NCI-H1417 treated with DMSO at 0.1 percent for 48 hours (cell line): ENCODE results near the gene LRRIQ4.

Experiments
- DNase-seq: peaks from one replicate; lab custom pipeline; 2025; lab: John Stamatoyannopoulos, UW

Gene LRRIQ4

DNA sequence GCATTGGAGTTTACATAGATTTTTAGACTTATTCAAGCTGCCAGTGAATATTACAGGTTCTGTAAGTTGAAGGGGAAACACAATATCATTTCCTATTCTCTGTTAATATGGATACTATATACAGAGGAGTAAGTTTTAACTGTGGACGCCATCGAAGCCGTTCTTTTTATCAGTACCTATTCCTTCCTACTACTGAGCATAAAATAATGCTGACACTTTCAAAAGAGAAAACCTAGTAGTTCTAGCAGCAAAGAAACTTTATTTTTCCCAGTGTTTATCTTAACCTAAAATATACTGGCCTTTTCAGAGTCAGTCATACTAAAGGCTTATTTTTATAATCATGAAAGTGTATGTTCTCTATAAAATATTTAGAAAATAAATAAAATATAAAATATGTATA is 42.8 kb downstream of the LRRIQ4 start:
- no peak for DNase-seq

DNA sequence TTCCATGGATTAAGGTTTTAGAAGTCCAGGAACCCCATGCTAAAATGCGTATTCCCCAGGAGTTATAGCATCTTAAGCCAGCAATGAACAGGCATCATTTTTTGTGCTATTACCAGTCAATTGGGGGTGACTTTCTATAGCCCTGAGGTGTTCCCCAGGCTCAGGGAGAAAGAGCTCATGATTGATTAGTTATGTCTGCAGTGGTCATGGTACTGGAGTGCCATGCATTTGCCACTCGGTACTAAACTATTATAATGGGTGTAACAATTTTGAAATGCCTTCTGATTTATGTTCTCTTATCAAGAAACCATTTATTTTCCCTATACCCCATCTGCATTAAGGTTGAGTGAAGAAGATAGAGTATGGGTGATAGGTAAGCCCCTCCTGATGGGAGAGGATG is 45.1 kb downstream of the LRRIQ4 start:
- no peak for DNase-seq

DNA sequence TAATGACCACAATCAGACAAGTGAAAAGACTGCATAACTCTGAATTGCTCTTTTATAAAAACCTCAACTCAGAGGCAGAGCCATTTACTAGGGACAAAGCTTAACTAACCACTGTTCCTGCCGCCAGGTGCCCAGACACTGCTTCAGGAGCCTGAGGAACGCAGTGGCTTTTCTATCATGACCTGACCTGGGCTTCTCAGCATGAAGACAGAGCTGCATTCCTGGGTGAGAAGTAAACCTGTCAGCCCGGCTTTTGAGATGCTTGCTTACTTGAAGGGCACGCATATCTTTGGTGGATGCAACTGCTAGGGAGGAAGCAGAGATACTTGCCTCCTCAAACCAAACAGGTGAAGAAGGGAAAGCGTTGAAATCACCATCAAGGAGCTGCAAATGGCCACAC is 49.2 kb downstream of the LRRIQ4 start:
- DNase-seq = no peak

DNA sequence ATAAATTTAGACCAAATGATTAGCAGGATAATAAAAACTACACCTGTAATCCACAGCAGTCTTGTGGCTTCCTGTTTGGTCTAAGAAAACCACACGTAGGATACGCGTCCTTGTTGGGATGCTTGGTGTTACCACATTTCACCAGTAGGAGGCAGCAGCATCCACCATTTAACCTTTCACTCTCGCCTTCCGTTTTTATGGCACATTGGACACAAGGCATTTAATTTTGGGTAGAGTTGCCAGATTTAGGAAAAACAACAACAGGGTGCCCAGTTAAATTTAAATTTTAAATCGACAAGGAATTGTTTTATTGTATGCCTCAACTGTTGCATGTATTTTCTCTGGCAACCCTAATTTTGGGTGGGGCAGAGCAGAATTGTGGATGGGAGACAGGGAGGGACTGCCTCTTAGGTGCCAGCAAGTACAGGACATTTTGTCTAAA is 50.8 kb downstream of the LRRIQ4 start:
- DNase-seq = no peak

DNA sequence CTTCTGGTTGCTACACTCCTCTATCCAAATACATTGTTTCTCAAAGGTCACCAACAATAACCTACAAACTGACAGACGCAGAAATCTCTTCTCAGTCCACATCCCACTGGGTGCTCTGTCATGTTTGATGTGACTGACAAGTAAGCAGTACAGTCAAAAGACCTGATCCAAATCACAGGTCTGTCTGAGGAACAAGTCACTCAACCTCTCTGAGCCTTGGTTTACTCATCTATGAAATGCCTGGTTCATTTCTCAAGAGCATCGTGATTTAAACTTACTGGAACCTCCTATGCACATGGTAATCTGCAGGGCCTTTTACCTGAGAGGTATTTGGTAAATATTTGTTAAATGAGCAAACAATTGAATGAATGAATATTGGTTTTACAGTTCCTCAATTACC is 51.6 kb downstream of the LRRIQ4 start:
- no peak for DNase-seq

DNA sequence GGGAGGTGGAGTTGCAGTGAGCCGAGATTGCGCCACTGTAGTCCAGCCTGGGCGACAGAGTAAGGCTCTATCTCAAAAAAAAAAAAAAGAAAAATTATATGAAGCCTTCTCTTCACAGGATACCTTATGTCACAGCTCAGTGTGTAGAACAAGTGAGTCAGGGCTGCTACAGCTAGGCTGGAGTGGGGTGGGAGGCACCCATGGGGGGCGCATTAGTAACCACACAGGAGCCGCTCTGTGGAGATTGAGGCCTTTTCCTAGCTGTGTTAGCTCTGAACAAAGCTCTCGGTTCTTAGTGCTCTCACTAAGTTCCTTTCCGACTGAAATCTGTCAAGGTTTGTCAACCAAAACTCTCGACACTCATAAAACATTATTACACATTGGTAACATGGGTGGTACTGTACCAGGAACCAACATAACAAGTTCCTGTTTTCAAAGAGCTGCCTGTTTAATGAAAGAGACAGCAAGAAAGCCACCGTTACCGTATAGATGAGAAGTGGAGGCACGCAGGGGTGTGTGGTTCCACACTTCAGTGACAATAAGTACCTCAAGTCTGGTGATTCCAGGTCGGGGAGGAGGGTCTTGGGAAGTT is 52.6 kb downstream of the LRRIQ4 start:
- DNase-seq = no peak

DNA sequence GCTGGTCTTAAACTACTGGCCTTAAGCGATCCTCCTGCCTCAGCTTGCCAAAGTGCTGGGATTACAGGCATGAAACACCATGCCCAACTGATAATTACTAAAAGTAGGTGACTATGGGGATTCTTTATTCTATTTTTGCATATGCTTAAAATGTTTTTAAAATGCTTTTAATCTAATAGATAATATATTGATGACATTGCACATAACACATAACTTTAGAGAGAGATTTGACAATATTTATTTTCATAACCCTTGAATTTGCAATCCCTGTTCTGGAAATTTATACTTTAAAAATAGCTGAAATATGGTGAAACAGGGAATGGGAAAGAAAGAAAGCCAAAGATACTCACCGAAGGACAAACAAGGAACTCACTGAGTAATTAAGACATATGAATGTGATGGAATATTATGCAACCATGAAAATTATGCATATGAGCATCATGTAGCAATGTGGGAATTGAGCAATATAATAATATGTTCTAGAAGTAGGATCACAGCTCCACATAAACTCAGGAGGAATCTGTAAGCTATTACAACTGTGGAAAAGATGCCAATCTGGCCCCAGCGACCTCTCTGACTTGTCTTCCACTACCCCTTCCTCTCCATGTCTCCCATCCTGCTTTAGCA is 55.0 kb downstream of the LRRIQ4 start:
- DNase-seq = no peak

DNA sequence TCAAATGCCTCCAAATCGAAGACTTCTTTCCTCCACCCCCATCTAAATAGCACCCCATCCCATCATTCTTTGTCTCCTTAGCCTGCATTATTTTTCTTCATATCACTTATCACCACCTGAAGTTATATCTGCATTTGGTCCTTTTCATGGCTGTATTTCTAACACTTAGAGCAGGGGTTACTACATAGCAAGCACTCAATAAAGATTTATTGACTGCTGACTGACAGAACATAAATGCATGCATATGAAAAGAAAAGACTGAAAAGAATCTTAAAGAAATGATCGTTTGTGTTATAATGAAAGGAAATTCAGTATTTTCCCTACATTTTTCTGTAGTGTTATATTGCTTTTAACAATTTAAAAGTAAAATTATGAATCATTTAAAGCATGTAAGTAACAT is 55.7 kb downstream of the LRRIQ4 start:
- DNase-seq = no peak

DNA sequence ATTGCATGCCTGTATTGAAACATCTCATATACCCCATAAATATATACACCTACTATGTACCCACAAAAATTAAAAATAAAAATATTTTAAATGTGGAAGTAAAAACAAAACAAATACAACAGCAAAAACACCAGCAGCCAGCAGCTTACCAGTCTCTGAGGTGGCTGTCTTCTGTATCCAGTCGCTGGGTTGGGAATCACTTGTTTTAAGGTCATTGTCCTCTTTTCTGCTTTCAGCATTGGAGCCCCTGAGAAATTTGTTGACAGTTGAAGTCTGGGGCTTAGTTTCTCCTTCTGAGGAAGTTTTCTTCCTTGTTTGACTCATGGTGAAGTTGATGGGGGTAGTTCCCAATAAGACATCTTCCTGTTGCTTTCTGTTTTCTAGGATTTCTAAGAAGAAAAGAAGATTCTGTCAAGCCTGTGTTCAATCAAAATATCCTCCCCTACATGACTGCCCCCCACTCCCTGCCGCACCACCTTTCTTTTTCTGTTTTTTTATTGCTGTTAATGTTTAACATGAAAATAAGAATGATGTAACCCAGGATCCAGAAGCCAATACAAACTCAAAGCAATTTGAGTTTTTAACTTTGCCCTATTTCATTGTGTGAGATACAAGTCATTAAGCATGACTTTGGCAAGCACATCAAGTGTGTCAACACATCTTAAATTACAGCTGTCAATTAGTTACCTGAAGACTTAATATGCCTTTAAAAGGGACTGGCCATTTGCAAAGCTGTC is 57.0 kb downstream of the LRRIQ4 start, which contains the start of gene LRRC31:
TSS of gene LRRC31 (minus strand) at position 452 of the 737 bp plus-strand sequence. CDS start at position 324, 128 bp downstream.
- no peak for DNase-seq

DNA sequence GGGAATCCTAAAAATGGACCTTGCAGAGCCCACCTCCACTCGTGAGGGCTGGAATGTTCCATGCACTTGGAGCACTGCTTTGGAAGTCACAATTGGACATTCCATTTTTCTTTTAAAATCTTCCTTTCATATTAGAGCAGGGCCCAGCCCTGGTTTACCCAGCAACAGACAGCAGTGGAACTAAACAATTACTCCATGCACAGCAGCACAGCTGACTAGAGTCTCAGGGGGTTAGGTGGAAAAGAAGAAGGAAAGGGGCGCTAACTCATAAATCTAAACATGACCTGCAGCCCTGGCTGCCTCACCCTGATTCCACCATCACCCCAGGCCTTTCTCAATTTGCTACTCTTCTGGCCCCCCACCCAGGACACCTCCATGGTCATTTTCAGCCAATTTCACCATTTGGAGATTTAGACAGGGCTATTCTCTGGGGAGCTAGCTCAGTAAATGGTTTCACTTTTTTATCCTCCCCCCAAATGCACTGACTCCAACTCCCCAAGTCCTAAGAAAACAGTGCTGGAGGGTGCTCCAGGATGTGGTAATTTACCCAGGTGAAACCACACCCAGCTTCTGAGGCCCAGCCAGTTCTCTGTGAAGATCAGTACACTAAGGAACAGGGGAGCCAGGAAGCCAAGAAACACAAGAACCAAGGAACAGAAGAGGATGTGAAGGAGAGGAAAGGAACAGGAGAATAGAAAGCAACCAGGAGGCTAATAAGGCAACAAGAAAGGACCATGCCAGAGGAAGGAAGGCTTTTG is 58.6 kb downstream of the LRRIQ4 start:
- no peak for DNase-seq

DNA sequence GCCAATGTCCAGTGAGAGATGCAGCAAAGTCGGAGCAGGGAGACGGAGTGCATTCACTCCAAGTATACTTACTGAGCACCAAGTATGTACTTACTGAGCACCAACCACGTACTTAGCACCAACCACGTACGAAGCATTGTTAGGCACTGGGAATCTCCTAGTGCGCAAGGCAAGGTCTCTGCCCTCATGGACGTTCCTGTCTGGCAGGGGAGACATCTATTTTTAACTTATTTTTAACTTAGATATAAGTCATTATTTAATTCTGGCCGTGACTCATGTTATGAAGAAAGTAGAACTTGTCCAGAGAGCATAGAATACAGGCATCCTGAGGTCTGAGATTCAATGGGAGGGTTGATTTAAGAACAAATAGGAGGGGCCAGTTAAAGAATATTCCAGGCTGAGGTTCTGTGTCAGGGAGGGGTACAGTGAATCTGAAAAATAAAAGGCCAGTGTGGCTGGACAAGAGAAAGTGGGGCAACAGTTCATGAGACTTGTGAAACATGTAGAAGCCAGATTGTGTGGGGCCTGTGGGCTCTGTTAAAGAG is 66.4 kb downstream of the LRRIQ4 start:
- no peak for DNase-seq

DNA sequence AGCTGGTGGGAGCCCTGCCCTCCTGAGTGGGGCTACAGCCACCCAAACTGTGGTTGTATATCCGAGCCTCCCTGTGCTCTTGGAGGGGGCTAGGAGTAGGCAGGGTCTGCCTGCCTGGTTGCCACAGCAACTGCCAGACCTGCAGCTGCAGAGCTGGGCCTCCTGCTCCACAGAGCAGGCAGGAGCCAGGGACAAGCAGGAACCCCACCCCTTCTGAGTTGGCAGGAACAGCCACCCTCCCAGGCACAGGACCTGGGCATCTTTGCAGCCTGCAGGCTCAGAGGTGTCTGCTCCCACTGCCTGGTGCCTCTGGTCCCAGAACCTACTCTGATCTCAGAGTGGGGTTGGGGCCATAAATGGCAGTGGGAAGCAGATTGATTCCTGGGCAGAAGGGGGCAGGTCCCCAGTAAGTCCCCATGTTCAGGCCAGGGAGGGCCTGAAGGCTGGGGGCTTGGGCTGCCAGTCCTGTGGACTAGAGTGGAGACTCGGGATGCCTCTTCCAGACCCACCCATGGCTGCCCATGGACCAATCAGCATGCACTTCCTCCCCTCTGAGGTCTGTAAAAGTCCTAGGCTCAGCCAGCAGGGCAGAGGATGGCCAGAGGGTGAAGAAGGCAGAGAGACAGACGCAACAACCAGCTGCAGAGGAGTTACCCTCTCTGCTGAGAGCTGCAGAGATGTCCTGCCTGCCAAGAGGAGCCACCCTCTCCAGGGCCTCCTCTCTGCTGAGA is 67.3 kb downstream of the LRRIQ4 start:
- no peak for DNase-seq

DNA sequence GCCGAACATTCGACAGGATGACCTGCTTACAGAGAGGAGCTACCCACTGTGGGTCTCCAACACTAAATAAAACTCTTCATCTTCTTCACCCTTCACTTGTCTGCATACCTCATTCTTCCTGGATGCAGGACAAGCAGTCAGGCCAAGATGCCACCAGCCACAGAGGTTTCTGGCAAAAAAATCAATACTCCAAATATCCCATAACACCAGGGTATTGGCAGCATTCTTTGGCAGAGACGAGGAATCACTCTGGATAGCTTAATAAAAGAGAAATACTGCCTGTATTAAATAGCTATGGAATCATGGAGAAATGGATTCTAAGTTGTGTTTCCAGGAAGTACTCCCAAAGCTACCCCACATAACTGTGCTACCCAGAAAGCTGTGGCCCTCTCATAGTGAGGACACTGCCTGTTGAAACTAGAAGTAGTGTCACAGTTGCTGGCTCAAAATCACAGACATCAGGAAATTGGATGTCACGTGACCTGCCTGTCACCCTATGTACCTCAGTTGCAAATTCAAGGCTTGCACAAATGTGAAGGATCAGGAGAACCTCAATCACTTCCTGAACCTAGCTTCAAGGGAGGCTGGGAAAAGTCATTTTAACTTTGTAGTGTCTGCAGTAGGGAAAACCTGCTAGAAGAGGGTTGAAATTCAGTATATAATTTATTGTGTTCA is 68.0 kb downstream of the LRRIQ4 start:
- DNase-seq = no peak

DNA sequence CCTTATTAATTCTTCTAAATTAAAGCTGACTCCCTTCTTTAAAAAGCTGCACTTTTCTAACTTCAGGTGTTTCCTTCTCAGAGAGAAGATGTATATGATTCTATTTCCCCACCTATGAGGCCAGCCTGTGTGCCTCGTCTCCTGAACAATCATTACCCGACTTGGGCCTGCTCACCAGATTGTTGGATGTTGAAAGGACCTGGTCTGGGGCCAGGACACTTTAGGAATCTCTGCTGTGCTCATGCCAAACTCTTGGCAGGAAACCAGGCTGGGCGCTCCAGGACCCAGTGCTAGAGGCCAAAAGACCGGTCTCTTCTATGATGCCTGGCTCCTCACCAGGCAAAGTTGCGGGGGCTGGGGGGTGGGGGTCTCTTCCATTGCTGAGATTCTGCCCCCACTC is 74.0 kb downstream of the LRRIQ4 start:
- DNase-seq = no peak
